Heart left ventricle (tissue), 16 donors: ENCODE data around the gene TMEM214. TPM values are rescaled to one million over a fixed set of nuclear protein-coding genes. Genes with fewer than 3 reads are reported as not detected.

Experiments used
- ATAC-seq, 4 donors: fragments of 200-7000 bp; cut with Tn5 transposase; one replicate each; pipeline ENCODE4 v1.9.1; 2020 to 2022; ENCODE audit warnings: moderate library complexity in 4 of 4, mild to moderate bottlenecking in 3 of 4, moderate number of reproducible peaks in 1 of 4
- DNase-seq, 5 donors: peaks; one replicate each; pipeline ENCODE4 v3.0.0-alpha.2; 2020
- H3K27ac ChIP-seq, 12 donors: fragments of 200-600 bp; sonication (generic) in 4 of 12; one replicate each; pipeline versions ENCODE4 v1.5.0 to v1.8.0; 2016 to 2022; ENCODE audit warnings: mild to moderate bottlenecking in 2 of 12
- H3K27me3 ChIP-seq, 9 donors: fragments of 200-600 bp; sonication (generic) in 2 of 9; one replicate each; pipeline versions ENCODE4 v1.5.1 to v1.8.0; 2016 to 2022; ENCODE audit warnings: mild to moderate bottlenecking in 3 of 9
- H3K36me3 ChIP-seq, 9 donors: fragments of 200-600 bp; sonication (generic) in 2 of 9; one replicate each; pipeline versions ENCODE4 v1.5.0 to v1.8.0; 2018 to 2022; ENCODE audit warnings: mild to moderate bottlenecking in 2 of 9
- H3K4me1 ChIP-seq, 12 donors: fragments of 200-600 bp; sonication (generic) in 4 of 12; one replicate each; pipeline versions ENCODE4 v1.5.0 to v1.8.0; 2016 to 2022; ENCODE audit warnings: mild to moderate bottlenecking in 3 of 12
- H3K4me3 ChIP-seq, 12 donors: fragments of 200-600 bp; sonication (generic) in 4 of 12; one replicate each; pipeline versions ENCODE4 v1.5.0 to v1.8.0; 2017 to 2022; ENCODE audit warnings: mild to moderate bottlenecking in 9 of 12, moderate library complexity in 4 of 12
- H3K9me3 ChIP-seq, 12 donors: fragments of 200-600 bp; sonication (generic) in 4 of 12; one replicate each; pipeline versions ENCODE4 v1.5.0 to v1.8.0; 2016 to 2022; ENCODE audit warnings: mild to moderate bottlenecking in 1 of 12
- POLR2A ChIP-seq, 2 donors: fragments of 450-650 bp; IDR thresholded peaks; one replicate each; pipeline ENCODE4 v1.6.1; 2017; ENCODE audit warnings: antibody characterized with exemption in 2 of 2, mild to moderate bottlenecking in 2 of 2, moderate library complexity in 2 of 2
- WGBS, 4 donors: extraction: QIAGEN DNeasy Blood & Tissue Kit in 2 of 4; methylation state at CpG; one replicate each; pipeline versions ENCODE4 v1.1.5 to v1.1.7; 2013 to 2018; 5-methylcytosine and 5-hydroxymethylcytosine counted together
- intact Hi-C, 10 donors: fragments of 100-400 bp; cut with DNase I; formaldehyde crosslinking; loops; one replicate each; pipeline versions ENCODE4 v1.11.1 to v1.14.2; 2022
- polyA plus RNA-seq, 2 donors: library from polyadenylated mRNA; stranded (reverse); fragments of 200-250 nt; gene quantifications; one replicate each; pipeline ENCODE4 v1.2.3, GENCODE V29; 2013
- total RNA-seq, 9 donors: library from RNA; depleted of rRNA in 2 of 9; stranded (reverse); fragments of >200 nt in 2 of 9; fragmentation: NEBNext Ultra II Directional in 3 of 9; extraction: Animal tissue kit (Norgen Biotek cat#: 25700) in 3 of 9; gene quantifications; one replicate each; pipeline versions ENCODE4 v1.1.0 to v1.2.4, GENCODE V29; 2016 to 2023
- TF ChIP-seq, protein P1 (sequence below), 12 donors: fragments of 200-600 bp; sonication (generic) in 4 of 12; IDR thresholded peaks; one replicate each; pipeline versions ENCODE4 v1.5.0 to v1.8.0; 2018 to 2022; ENCODE audit warnings: antibody characterized with exemption in 12 of 12, mild to moderate bottlenecking in 5 of 12
- donor health status: ischemic (EF 13 %, LVEDD 7.1; RV severe dilation, severe dysfunction).
- donor health status: healthy with polysubstance abuse.
- donor health status: DM: no; HTN: yes; CAD: no.
- donor health status: DM: no; HTN: no; CAD: no.
- donor health status: ischemic (EF 25% LVEDD 6.9; RV normal size, moderate dysfunction).
- donor health status: ischemic (EF 25% LVEDD 5.7; RV mildly dilated, moderate dysfunction).
- donor health status: healthy.
- donor health status: DM: yes; HTN: yes; CAD: no.
- donor health status: ischemic (EF 35%, LVEDD 5.7; RV mildly dilated, moderate dysfunction).
- donor health status: nonischemic (EF 11% LVEDD 7.7; RV severe dilation, severe dysfunction).
- donor health status: DM: yes; HTN: yes; CAD: no.
- donor health status: PGD.
- donor health status: ischemic (EF 29% LVEDD 5.4; RV normal size, mild dysfunction).
- donor health status: nonischemic (EF 23%, LVEDD 6.1; RV moderate dilation, normal function).

Gene TMEM214
- total and polyA plus RNA-seq, 11 donors, result 18.3 to 58.0 (median 31.6) TPM

- intact Hi-C loops, result loop anchor here in 7 of 10 donors (5.0 to 10.0 kb wide), 4 partner anchors 33 to 170 kb away; partner anchors contain the start of gene DPYSL5 (in 6 of the 7)
- WGBS, 4 donors, result 76 to 91% (median 81%) methylated on average over 5 to 8 of the region's 8 CpGs
- H3K27ac ChIP-seq, result peak overlapping the region in 3 of 12 donors; percentile 24 to 49 (median 33)
- no peaks in the 10 kb centered on the region for H3K36me3 ChIP-seq
- TF ChIP-seq, protein P1, sequence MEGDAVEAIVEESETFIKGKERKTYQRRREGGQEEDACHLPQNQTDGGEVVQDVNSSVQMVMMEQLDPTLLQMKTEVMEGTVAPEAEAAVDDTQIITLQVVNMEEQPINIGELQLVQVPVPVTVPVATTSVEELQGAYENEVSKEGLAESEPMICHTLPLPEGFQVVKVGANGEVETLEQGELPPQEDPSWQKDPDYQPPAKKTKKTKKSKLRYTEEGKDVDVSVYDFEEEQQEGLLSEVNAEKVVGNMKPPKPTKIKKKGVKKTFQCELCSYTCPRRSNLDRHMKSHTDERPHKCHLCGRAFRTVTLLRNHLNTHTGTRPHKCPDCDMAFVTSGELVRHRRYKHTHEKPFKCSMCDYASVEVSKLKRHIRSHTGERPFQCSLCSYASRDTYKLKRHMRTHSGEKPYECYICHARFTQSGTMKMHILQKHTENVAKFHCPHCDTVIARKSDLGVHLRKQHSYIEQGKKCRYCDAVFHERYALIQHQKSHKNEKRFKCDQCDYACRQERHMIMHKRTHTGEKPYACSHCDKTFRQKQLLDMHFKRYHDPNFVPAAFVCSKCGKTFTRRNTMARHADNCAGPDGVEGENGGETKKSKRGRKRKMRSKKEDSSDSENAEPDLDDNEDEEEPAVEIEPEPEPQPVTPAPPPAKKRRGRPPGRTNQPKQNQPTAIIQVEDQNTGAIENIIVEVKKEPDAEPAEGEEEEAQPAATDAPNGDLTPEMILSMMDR (IDR thresholded peaks at IDR 0.05), result no peak
- TF ChIP-seq POLR2A (IDR thresholded peaks at IDR 0.05), result no peak
- DNase-seq (no peak), ATAC-seq (peak in 2 of 4 donors; percentile 4 to 16)
- H3K9me3 ChIP-seq, result no peaks in the 10 kb centered on the region
- no peak overlapping the region for H3K4me3 ChIP-seq
- peaks cover 0 to 51% (median 24%) of the 10 kb centered on the region in 12 donors for H3K4me1 ChIP-seq
- no peaks in the 10 kb centered on the region for H3K27me3 ChIP-seq
These were observed 17.9 kb upstream of the TMEM214 start for GRCh38 chr2:27014771-27015433.

- H3K9me3 ChIP-seq, result no peaks in the 10 kb centered on the region
- no peak overlapping the region for H3K4me3 ChIP-seq
- no peak for TF ChIP-seq POLR2A (IDR thresholded peaks at IDR 0.05)
- TF ChIP-seq, protein P1 (IDR thresholded peaks at IDR 0.05), result peak; percentile 55 to 76 (median 64)
- H3K36me3 ChIP-seq, result no peaks in the 10 kb centered on the region
- peak in 3 of 4 donors; percentile 19 to 62 (median 34) for ATAC-seq
- WGBS, 4 donors, result 57 to 70% (median 67%) methylated on average over 3 of the region's 3 CpGs
- intact Hi-C loops, result loop anchor here (1.0 to 10.0 kb wide), 6 partner anchors 35 to 172 kb away; partner anchors contain the start of gene DPYSL5 (in 6 of the 10)
- H3K27me3 ChIP-seq, result no peaks in the 10 kb centered on the region
- H3K4me1 ChIP-seq, result peaks cover 0 to 59% (median 29%) of the 10 kb centered on the region in 12 donors
- DNase-seq, result peak in 4 of 5 donors; percentile 36 to 63 (median 44)
- H3K27ac ChIP-seq, result no peak overlapping the region
These were observed 15.9 kb upstream of the TMEM214 start for GRCh38 chr2:27016801-27017325.

DNA sequence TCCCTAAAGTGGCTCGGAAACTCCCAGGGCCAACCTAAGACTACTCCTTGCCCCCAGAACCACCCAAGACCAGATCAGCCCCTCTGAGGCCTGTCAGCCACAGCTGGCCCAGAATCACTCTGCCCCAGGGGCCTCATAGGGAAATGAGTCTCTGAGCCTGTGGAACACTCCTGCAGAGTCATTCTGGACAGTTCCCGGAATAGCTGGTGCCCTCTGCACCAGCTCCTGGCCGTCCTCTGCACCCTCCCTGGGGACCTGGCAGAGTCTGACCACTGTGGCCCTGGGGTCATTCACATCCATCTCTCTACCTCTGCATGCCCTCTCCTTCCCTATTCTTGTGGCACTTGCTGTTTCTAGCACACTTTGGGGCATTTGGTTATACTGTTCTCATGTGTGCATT, 14.6 kb upstream of the TMEM214 start:
- DNase-seq, result peak in 2 of 5 donors; percentile 37 to 53
- no peaks in the 10 kb centered on the region for H3K9me3 ChIP-seq

More for the DNA sequence above, 14.6 kb upstream of the TMEM214 start:
- 51 to 81% (median 69%) methylated on average over 3 of the region's 3 CpGs for WGBS, 4 donors
- intact Hi-C loops, result loop anchor here in 7 of 10 donors (5.0 to 10.0 kb wide), 4 partner anchors 36 to 173 kb away; partner anchors contain the start of gene DPYSL5 (in 6 of the 7)
- peak overlapping the region in 8 of 12 donors; percentile 7 to 56 (median 31) for H3K27ac ChIP-seq
- H3K27me3 ChIP-seq, result no peaks in the 10 kb centered on the region
- peak; percentile 45 to 82 (median 77) for ATAC-seq
- no peak for TF ChIP-seq POLR2A (IDR thresholded peaks at IDR 0.05)
- TF ChIP-seq, protein P1 (IDR thresholded peaks at IDR 0.05), result no peak
- H3K4me3 ChIP-seq, result no peak overlapping the region
- H3K36me3 ChIP-seq, result peaks cover 0 to 11% (median 9%) of the 10 kb centered on the region in 9 donors
- H3K4me1 ChIP-seq, result peaks cover 0 to 59% (median 29%) of the 10 kb centered on the region in 12 donors
